AG09309 (cell line): ENCODE results near the gene TSLP.
A peak's percentile ranks its signal among the peaks of the same experiment; 100 is the strongest.

Experiments
- DNase-seq: peaks from one replicate; pipeline ENCODE4 v3.0.0-alpha.2; 2010; ENCODE audit warnings: low read depth
- H3K4me3 ChIP-seq: 2 replicates; pipeline ENCODE4 v1.5.1; 2011; ENCODE audit warnings: mild to moderate bottlenecking, low read depth, low read length, moderate library complexity; ENCODE audit not compliant: control insufficient read depth
- TF ChIP-seq, protein P1 (sequence below): IDR thresholded peaks from 2 replicates; pipeline ENCODE4 v1.5.1; 2011; ENCODE audit warnings: mild to moderate bottlenecking, low read depth, low read length, inconsistent platforms; ENCODE audit not compliant: insufficient read depth, control insufficient read depth; ENCODE audit errors: missing control alignments

Gene TSLP

GRCh38 chr5:111072949-111073682 lies 1.6 kb downstream of the TSLP start:
- no peak for DNase-seq
- TF ChIP-seq, protein P1, sequence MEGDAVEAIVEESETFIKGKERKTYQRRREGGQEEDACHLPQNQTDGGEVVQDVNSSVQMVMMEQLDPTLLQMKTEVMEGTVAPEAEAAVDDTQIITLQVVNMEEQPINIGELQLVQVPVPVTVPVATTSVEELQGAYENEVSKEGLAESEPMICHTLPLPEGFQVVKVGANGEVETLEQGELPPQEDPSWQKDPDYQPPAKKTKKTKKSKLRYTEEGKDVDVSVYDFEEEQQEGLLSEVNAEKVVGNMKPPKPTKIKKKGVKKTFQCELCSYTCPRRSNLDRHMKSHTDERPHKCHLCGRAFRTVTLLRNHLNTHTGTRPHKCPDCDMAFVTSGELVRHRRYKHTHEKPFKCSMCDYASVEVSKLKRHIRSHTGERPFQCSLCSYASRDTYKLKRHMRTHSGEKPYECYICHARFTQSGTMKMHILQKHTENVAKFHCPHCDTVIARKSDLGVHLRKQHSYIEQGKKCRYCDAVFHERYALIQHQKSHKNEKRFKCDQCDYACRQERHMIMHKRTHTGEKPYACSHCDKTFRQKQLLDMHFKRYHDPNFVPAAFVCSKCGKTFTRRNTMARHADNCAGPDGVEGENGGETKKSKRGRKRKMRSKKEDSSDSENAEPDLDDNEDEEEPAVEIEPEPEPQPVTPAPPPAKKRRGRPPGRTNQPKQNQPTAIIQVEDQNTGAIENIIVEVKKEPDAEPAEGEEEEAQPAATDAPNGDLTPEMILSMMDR: no peak
- H3K4me3 ChIP-seq: peak overlapping the region; percentile 71

DNA sequence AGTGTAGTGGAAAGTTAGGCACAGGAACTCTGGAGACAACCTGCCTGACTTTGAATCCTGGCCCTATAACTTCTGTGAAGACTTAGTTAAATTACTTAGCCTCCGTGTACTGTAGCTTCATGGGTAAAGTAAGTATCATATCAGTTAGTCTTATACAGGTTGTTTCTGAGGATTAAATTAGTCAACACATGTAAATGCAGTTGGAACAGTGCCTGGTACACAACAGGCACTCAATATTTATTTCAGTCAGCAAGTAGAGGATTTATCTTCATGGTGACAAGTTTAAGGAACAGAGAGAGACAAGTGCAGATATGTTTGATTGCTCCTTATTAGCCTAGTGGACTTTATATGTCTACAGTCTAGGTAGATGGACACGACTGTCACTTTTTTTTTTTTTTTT lies 2.7 kb downstream of the TSLP start:
- TF ChIP-seq, protein P1: no peak
- no peak overlapping the region for H3K4me3 ChIP-seq

GRCh38 chr5:111075520-111075919 lies 4.0 kb downstream of the TSLP start:
- TF ChIP-seq, protein P1: no peak
- no peak overlapping the region for H3K4me3 ChIP-seq
- DNase-seq: peak; percentile 87

More for the DNA sequence above, 2.7 kb downstream of the TSLP start:
- DNase-seq: no peak

- TF ChIP-seq, protein P1: no peak
- no peak overlapping the region for H3K4me3 ChIP-seq
- DNase-seq: peak; percentile 24
Measured at GRCh38 chr5:111076091-111076490, 4.6 kb downstream of the TSLP start.

GRCh38 chr5:111077678-111078077 lies 6.2 kb downstream of the TSLP start:
- DNase-seq: no peak
- H3K4me3 ChIP-seq: no peak overlapping the region
- TF ChIP-seq, protein P1: no peak

GRCh38 chr5:111079846-111080245 lies 8.3 kb downstream of the TSLP start:
- TF ChIP-seq, protein P1: no peak
- DNase-seq: no peak

More at GRCh38 chr5:111079846-111080245, 8.3 kb downstream of the TSLP start:
- H3K4me3 ChIP-seq: no peak overlapping the region
